ENCODE results near the gene DENND2D. TPM values are rescaled to one million over a fixed set of nuclear protein-coding genes. Genes with fewer than 3 reads are reported as not detected.

DENND2D gene
- total and polyA plus RNA-seq, 9 of the 15 experiments (the other 6 are each of a cell fraction or from before 2014, with no cell fraction given): 0.08 to 0.44 (median 0.13) TPM; not detected in 6

GRCh38 chr1:111234258-111234657, 33.8 kb upstream of the DENND2D start (continued):
- TF ChIP-seq CBX3 (IDR thresholded peaks at IDR 0.05; ENCODE audit: borderline replicate concordance in 1 of 2, low read length in 2 of 2): no peak
- TF ChIP-seq, protein P1, sequence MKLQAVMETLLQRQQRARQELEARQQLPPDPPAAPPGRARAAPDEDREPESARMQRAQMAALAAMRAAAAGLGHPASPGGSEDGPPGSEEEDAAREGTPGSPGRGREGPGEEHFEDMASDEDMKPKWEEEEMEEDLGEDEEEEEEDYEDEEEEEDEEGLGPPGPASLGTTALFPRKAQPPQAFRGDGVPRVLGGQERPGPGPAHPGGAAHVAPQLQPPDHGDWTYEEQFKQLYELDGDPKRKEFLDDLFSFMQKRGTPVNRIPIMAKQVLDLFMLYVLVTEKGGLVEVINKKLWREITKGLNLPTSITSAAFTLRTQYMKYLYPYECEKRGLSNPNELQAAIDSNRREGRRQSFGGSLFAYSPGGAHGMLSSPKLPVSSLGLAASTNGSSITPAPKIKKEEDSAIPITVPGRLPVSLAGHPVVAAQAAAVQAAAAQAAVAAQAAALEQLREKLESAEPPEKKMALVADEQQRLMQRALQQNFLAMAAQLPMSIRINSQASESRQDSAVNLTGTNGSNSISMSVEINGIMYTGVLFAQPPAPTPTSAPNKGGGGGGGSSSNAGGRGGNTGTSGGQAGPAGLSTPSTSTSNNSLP (IDR thresholded peaks at IDR 0.05; ENCODE audit: borderline replicate concordance, low read depth, low read length): no peak

DNA sequence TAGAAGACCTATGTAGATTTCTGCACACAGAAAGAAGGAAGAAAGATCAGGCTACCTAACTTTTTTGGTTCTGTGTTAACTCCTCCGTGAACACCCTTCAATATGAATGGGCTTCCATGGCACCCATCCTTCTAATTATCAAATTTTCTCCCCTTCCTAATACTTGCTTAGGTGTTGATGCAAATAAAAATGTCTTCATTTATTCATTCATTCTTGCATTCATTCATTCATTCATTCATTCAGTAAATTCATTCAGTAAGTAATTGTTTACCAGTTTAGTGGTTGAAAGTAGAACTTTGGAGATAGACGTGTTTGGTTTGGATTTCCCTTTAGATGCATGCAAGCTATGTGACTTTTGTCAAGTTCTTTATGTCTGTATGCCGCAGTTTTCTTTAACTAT, 31.7 kb upstream of the DENND2D start:
- H3K4me2 ChIP-seq (ENCODE audit: insufficient read depth, low read length): no peak overlapping the region
- no TSS peak for BruUV-seq (replicated peaks)
- POLR2A ChIA-PET: interaction anchor here (1.0 kb wide), 1 partner anchor 13 kb away, joined by 4 read pairs; no protein-coding TSS in a partner anchor

More for the DNA sequence above, 31.7 kb upstream of the DENND2D start:
- DNase-seq (ENCODE audit: extremely low read depth in 1 of 4, low spot score in 3 of 4) (no peak), ATAC-seq (no peak), FAIRE-seq (no peak)
- Histone ChIP-seq H3K36me3 (ENCODE audit: control insufficient read depth, insufficient read depth, low read length) (no peaks in the 10 kb centered on the region), H3K4me1 (replicated peaks in 1 of 2; ENCODE audit: control insufficient read depth in 2 of 2, insufficient read depth in 2 of 2, low read length in 2 of 2) (no peaks in the 10 kb centered on the region), H3K9me1 (ENCODE audit: control insufficient read depth, insufficient read depth, low read length) (no peaks in the 10 kb centered on the region), H3K27ac (ENCODE audit: extremely low read depth, low read depth, low read length) (no peak overlapping the region), H3K79me2 (ENCODE audit: control insufficient read depth, insufficient read depth, low read length) (no peaks in the 10 kb centered on the region), H3K27me3 (ENCODE audit: control insufficient read depth in 2 of 2, insufficient read depth in 2 of 2, low read length in 2 of 2) (peaks cover 28% of the 10 kb centered on the region in 2 experiments), H3K4me3 (no peak overlapping the region), H3K9me3 (replicated peaks; ENCODE audit: control insufficient read depth, insufficient read depth, low read depth, low read length) (no peaks in the 10 kb centered on the region), H2AFZ (ENCODE audit: low read depth, low read length) (no peak overlapping the region), H4K20me1 (replicated peaks; ENCODE audit: control insufficient read depth, insufficient read depth, low read length) (no peaks in the 10 kb centered on the region), H3K9ac (ENCODE audit: insufficient read depth in 1 of 2, low read depth in 2 of 2, low read length in 2 of 2) (no peak overlapping the region)
- CTCF ChIA-PET (ENCODE audit: low intra/inter-chr PET ratio): no interaction called here
- intact Hi-C loops (cut with micrococcal nuclease) (no loop called here), in situ Hi-C loops (cut with MboI) (no loop called here)
- TF ChIP-seq ZNF24 (IDR thresholded peaks at IDR 0.05): peak; percentile 79
- TF ChIP-seq GATA2 (CRISPR knock-in tag; IDR thresholded peaks at IDR 0.05): no peak
- 0% methylated on average over 3 of the region's 3 CpGs for WGBS (ENCODE audit: insufficient coverage, low coverage, missing lambda C conversion rate)

Data from K562 (cell line).